ENCODE data around the gene ZNF10. TPM values are rescaled to one million over a fixed set of nuclear protein-coding genes. Genes with fewer than 3 reads are reported as not detected.

Gene ZNF10
- total RNA-seq, 1 experiment from 2014 or later = 14.1 TPM

Other genes with a start within 250 kb of the ZNF10 start
- gene CHFR, start 243.0 kb upstream of the ZNF10 start, total RNA-seq (2014; rRNA removed; shearing (Covaris generic)) = 8.2 and 8.5 TPM in 2 replicates
- 5.7 and 7.6 TPM in 2 replicates for gene ZNF605, start 174.3 kb upstream of the ZNF10 start, total RNA-seq (2014; rRNA removed; shearing (Covaris generic))
- gene ZNF26, start 144.3 kb upstream of the ZNF10 start, total RNA-seq (2014; rRNA removed; shearing (Covaris generic)) = 11.8 and 12.6 TPM in 2 replicates
- gene ZNF84, start 93.1 kb upstream of the ZNF10 start, total RNA-seq (2014; rRNA removed; shearing (Covaris generic)) = 25.3 and 32.6 TPM in 2 replicates
- gene ZNF140, start 49.7 kb upstream of the ZNF10 start, total RNA-seq (2014; rRNA removed; shearing (Covaris generic)) = 9.4 and 11.9 TPM in 2 replicates
- gene ZNF891, start 353 bp upstream of the ZNF10 start, total RNA-seq (2014; rRNA removed; shearing (Covaris generic)) = 2.8 and 3.7 TPM in 2 replicates
- 6.3 and 8.3 TPM in 2 replicates for gene ZNF268, start 50.9 kb downstream of the ZNF10 start, total RNA-seq (2014; rRNA removed; shearing (Covaris generic))
- gene ANHX, start 105.2 kb downstream of the ZNF10 start, total RNA-seq (2014; rRNA removed; shearing (Covaris generic)) = not detected in 2 replicates

Measured in SJCRH30 (cell line).